SK-N-SH (cell line): ENCODE measurements around the gene FRAT2. TPM values are rescaled to one million over a fixed set of nuclear protein-coding genes. Genes with fewer than 3 reads are reported as not detected.

Experiments used
- CTCF ChIA-PET: fragments of 300-600, 350-600 bp; formaldehyde crosslinking; extraction: SDS; loops from one replicate; lab custom pipeline; 2021; lab: Yijun Ruan, JAX
- POLR2A ChIA-PET: fragments of 350-600 bp; sonication (Branson Sonifier 250); formaldehyde crosslinking; extraction: SDS; loops from one replicate; lab custom pipeline; 2020; ENCODE audit warnings: antibody characterized with exemption, inconsistent platforms; lab: Yijun Ruan, JAX
- DNase-seq: peaks from one replicate; pipeline ENCODE4 v3.0.0; 2012
- H2AFZ ChIP-seq: fragments of 200-600 bp; sonication (generic); 2 replicates; pipeline ENCODE4 v1.8.1; 2016; ENCODE audit warnings: antibody characterized with exemption, mild to moderate bottlenecking, low read depth
- H3F3A ChIP-seq: fragments of 200-600 bp; sonication (generic); replicated peaks from 2 replicates; pipeline ENCODE3; 2016; ENCODE audit warnings: antibody characterized with exemption, mild to moderate bottlenecking; ENCODE audit not compliant: insufficient read depth
- H3K27ac ChIP-seq, 2 experiments: fragments of 200-500 bp in 1 of 2; fragments of 200-600 bp in 1 of 2; sonication (Bioruptor generic) in 1 of 2; sonication (generic), shearing (Covaris generic) in 1 of 2; 2 replicates each; pipeline versions ENCODE4 v1.5.1 to v1.6.1; 2014 to 2016; ENCODE audit warnings: low read depth in 2 of 2, inconsistent platforms in 1 of 2, low read length in 1 of 2, mild to moderate bottlenecking in 1 of 2, mixed read lengths in 1 of 2
- H3K27me3 ChIP-seq: fragments of 200-600 bp; sonication (generic), shearing (Covaris generic); 2 replicates; pipeline ENCODE4 v1.6.1; 2016; ENCODE audit warnings: mixed run types; ENCODE audit not compliant: insufficient read depth
- H3K36me3 ChIP-seq, 2 experiments: fragments of 200-500 bp in 1 of 2; fragments of 200-600 bp in 1 of 2; sonication (Bioruptor generic) in 1 of 2; sonication (generic) in 1 of 2; replicated peaks in 1 of 2; 2 replicates each; pipeline versions ENCODE3 to v1.5.1; 2014 to 2016; ENCODE audit warnings: low read length in 1 of 2, mild to moderate bottlenecking in 1 of 2; ENCODE audit not compliant: insufficient read depth in 2 of 2, control insufficient read depth in 1 of 2
- H3K4me1 ChIP-seq, 2 experiments: fragments of 200-500 bp in 1 of 2; fragments of 200-600 bp in 1 of 2; sonication (Bioruptor generic) in 1 of 2; sonication (generic), shearing (Covaris generic) in 1 of 2; 2 replicates each; pipeline versions ENCODE4 v1.5.1 to v1.6.1; 2014 to 2016; ENCODE audit warnings: low read depth in 1 of 2, low read length in 1 of 2, mixed run types in 1 of 2; ENCODE audit not compliant: insufficient read depth in 2 of 2, control insufficient read depth in 1 of 2
- H3K4me2 ChIP-seq: fragments of 200-600 bp; sonication (generic), shearing (Covaris generic); 2 replicates; pipeline ENCODE4 v1.6.1; 2017; ENCODE audit warnings: mixed run types
- H3K4me3 ChIP-seq, 2 experiments: fragments of 200-500 bp in 1 of 2; fragments of 200-600 bp in 1 of 2; sonication (Bioruptor generic) in 1 of 2; sonication (generic), shearing (Covaris generic) in 1 of 2; 2 replicates each; pipeline versions ENCODE4 v1.5.1 to v1.8.1; 2014 to 2016; ENCODE audit warnings: low read depth in 2 of 2, inconsistent platforms in 1 of 2, low read length in 1 of 2, mild to moderate bottlenecking in 1 of 2, mixed read lengths in 1 of 2, moderate library complexity in 1 of 2
- H3K79me2 ChIP-seq: fragments of 200-600 bp; sonication (generic); 2 replicates; pipeline ENCODE4 v1.8.1; 2017; ENCODE audit warnings: mild to moderate bottlenecking; ENCODE audit not compliant: insufficient read depth
- H3K9ac ChIP-seq: fragments of 200-600 bp; sonication (generic); 2 replicates; pipeline ENCODE4 v1.6.1; 2017; ENCODE audit warnings: mixed run types
- H3K9me2 ChIP-seq: fragments of 200-600 bp; sonication (generic); 2 replicates; pipeline ENCODE4 v1.6.1; 2017; ENCODE audit warnings: mixed run types
- H3K9me3 ChIP-seq: fragments of 200-600 bp; sonication (generic); 2 replicates; pipeline ENCODE4 v1.6.1; 2017; ENCODE audit warnings: mixed run types, mild to moderate bottlenecking, moderate library complexity
- H4K20me1 ChIP-seq: fragments of 200-600 bp; sonication (generic); 2 replicates; pipeline ENCODE4 v1.6.1; 2017; ENCODE audit warnings: mild to moderate bottlenecking, mixed run types; ENCODE audit not compliant: insufficient read depth
- CHD2 ChIP-seq: fragments of 150-350 bp; IDR thresholded peaks from 2 replicates; pipeline ENCODE4 v1.6.1; 2018; ENCODE audit warnings: low read length; ENCODE audit not compliant: partially characterized antibody
- FOXJ3 ChIP-seq: sonication (generic); formaldehyde crosslinking; IDR thresholded peaks from 2 replicates; pipeline ENCODE4 v1.5.1; 2020; ENCODE audit warnings: mild to moderate bottlenecking, missing genetic modification reagents
- JUND ChIP-seq: IDR thresholded peaks from 2 replicates; pipeline ENCODE4 v1.4.0; 2012
- MEF2A ChIP-seq: IDR thresholded peaks from 2 replicates; pipeline ENCODE4 v1.4.0; 2012; ENCODE audit warnings: low read depth, borderline replicate concordance
- NFIC ChIP-seq: IDR thresholded peaks from 2 replicates; pipeline ENCODE4 v1.4.0; 2012; ENCODE audit warnings: borderline replicate concordance
- RAD21 ChIP-seq: IDR thresholded peaks from 2 replicates; pipeline ENCODE4 v1.6.1; 2012; ENCODE audit warnings: mild to moderate bottlenecking, low read length
- RCOR1 ChIP-seq: fragments of 150-350 bp; IDR thresholded peaks from 2 replicates; pipeline ENCODE4 v1.6.1; 2017; ENCODE audit warnings: antibody characterized with exemption, low read length
- RFX5 ChIP-seq: IDR thresholded peaks from 2 replicates; pipeline ENCODE4 v1.6.1; 2012; ENCODE audit warnings: mild to moderate bottlenecking, improper control_type of control experiment, low read length
- TAF1 ChIP-seq: IDR thresholded peaks from 2 replicates; pipeline ENCODE4 v1.6.1; 2012; ENCODE audit warnings: low read depth, mild to moderate bottlenecking, low read length, moderate library complexity, borderline replicate concordance
- TCF12 ChIP-seq: IDR thresholded peaks from 2 replicates; pipeline ENCODE4 v1.4.0; 2012
- YY1 ChIP-seq: IDR thresholded peaks from 2 replicates; pipeline ENCODE4 v1.4.0; 2012; ENCODE audit warnings: low read depth, mild to moderate bottlenecking
- ZBTB33 ChIP-seq: IDR thresholded peaks from 2 replicates; pipeline ENCODE4 v1.4.0; 2012; ENCODE audit warnings: low read depth, borderline replicate concordance
- WGBS: methylation state at CpG from one replicate; pipeline ENCODE4 v1.1.6; 2017; ENCODE audit warnings: low lambda C conversion rate; 5-methylcytosine and 5-hydroxymethylcytosine counted together
- polyA plus RNA-seq, 3 experiments: library from polyadenylated mRNA; depleted of rRNA; stranded (reverse); fragments of >200 nt; gene quantifications; 2 replicates each; pipeline ENCODE4 v1.2.3, GENCODE V29; 2012
- TF ChIP-seq, protein P1 (sequence below): IDR thresholded peaks from 2 replicates; pipeline ENCODE4 v1.4.0; 2012; ENCODE audit warnings: low read depth
- TF ChIP-seq, protein P2 (sequence below): IDR thresholded peaks from 2 replicates; pipeline ENCODE4; 2012

The FRAT2 gene
- polyA plus RNA-seq, 1 of the 3 experiments (the other 2 are of a cell fraction) = 2.4 TPM

DNA sequence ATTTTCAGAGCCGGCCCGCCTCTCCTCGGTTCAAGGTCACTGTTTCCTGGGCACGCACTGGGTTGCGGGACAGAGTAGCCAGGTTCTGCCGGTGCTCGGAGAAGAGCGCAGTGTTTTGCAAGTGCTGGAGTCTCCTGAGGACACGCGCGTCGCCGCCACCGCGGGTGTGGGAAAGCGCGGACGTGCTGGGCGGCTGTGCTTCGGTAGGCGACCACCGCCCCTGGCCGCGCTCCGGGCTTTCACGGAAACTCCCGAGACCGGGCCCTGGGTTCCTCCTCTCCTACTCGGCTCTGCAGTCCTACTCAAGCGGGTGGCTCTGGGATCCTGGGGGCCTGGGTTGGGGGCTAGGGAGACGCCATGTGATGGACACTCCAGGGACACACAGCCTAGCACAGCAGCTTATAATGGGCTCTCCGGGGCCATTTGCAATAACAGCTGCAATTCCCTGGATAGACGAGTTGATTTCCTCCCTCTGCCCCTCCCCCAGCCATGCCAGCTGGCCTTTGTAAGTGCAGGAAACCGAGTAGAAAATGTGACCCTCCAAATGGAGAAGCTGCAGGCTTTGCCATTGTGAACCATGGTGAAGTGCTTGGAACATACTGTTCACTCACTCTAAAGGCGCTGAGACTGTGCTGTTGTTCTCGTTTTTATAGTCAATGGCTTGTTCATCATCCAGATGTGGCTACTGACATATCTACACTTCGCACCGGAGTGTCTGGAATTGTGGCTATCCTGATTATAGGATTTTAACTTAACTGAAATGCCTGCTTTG is 13.3 kb downstream of the FRAT2 start:
- Histone ChIP-seq H3K4me3 (no peak overlapping the region), H4K20me1 (no peaks in the 10 kb centered on the region), H3K4me2 (no peak overlapping the region), H3K9me2 (no peaks in the 10 kb centered on the region), H3K79me2 (no peaks in the 10 kb centered on the region), H3K27ac (no peak overlapping the region), H3K9me3 (no peaks in the 10 kb centered on the region), H3F3A (peaks cover 5% of the 10 kb centered on the region), H3K9ac (no peak overlapping the region), H3K27me3 (no peaks in the 10 kb centered on the region), H3K4me1 (peaks cover 0 to 5% of the 10 kb centered on the region in 2 experiments; a peak in 1 of 4 replicates), H2AFZ (no peak overlapping the region), H3K36me3 (no peaks in the 10 kb centered on the region)
- CTCF ChIA-PET = interaction anchor here (0.7 to 1.6 kb wide), 2 partner anchors 12 to 42 kb away, joined by 3 to 4 read pairs; no protein-coding TSS in a partner anchor
- POLR2A ChIA-PET = no interaction called here
- 92% methylated on average over 35 of the region's 38 CpGs for WGBS
- no peak for DNase-seq
- TF ChIP-seq, protein P1, sequence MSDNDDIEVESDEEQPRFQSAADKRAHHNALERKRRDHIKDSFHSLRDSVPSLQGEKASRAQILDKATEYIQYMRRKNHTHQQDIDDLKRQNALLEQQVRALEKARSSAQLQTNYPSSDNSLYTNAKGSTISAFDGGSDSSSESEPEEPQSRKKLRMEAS = no peak
- TF ChIP-seq JUND (no peak), RAD21 (no peak), YY1 (no peak), CHD2 (no peak), MEF2A (no peak), RFX5 (no peak), RCOR1 (no peak), TCF12 (no peak), ZBTB33 (no peak), NFIC (no peak), FOXJ3 (CRISPR knock-in tag) (no peak), TAF1 (no peak)
- TF ChIP-seq, protein P2, sequence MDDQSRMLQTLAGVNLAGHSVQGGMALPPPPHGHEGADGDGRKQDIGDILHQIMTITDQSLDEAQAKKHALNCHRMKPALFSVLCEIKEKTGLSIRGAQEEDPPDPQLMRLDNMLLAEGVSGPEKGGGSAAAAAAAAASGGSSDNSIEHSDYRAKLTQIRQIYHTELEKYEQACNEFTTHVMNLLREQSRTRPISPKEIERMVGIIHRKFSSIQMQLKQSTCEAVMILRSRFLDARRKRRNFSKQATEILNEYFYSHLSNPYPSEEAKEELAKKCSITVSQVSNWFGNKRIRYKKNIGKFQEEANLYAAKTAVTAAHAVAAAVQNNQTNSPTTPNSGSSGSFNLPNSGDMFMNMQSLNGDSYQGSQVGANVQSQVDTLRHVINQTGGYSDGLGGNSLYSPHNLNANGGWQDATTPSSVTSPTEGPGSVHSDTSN = no peak
